ENCODE measurements around the gene CDH4. TPM values are rescaled to one million over a fixed set of nuclear protein-coding genes. Genes with fewer than 3 reads are reported as not detected.
"Not testable (repeated sequence)": the region's sequence is repeated elsewhere in the genome, so short reads cannot be mapped to it uniquely, and the experiment has no call there.

CDH4 gene
- polyA plus RNA-seq, 4 donors, result 0.09 to 4.1 (median 0.25) TPM

DNA sequence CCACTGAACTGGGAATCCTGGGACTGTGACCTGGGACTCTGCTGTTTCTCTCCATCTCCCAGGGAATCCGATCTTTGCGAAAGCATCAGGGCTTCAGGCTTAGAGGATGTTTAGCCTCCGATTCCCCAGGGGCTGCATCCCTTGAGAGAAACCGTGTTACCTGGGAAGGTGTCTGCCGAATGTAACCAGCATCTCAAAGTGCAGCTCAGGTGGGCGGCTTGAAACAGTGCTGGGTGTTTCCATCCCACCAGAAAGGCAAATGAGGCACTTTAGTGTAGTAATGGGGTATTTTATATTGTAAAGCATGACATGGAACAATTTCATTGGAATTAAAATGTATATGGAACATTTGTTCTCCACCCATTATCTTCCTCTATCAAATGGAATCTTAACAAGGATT lies 15.2 kb downstream of the CDH4 start:
- FAIRE-seq (no peak), DNase-seq (no peak)
- no peaks in the 10 kb centered on the region for H3K4me1 ChIP-seq (ENCODE audit: control insufficient read depth in 3 of 3, insufficient read depth in 2 of 3, low read depth in 1 of 3, low read length in 2 of 3)
- H3K27me3 ChIP-seq (ENCODE audit: control insufficient read depth in 3 of 3, insufficient read depth in 3 of 3, low read length in 3 of 3), result no peaks in the 10 kb centered on the region
- WGBS, 3 donors, result 64 to 75% (median 71%) methylated on average over 6 of the region's 6 CpGs
- H3K36me3 ChIP-seq (ENCODE audit: control insufficient read depth in 3 of 3, insufficient read depth in 2 of 3, low read depth in 1 of 3, low read length in 3 of 3), result no peaks in the 10 kb centered on the region
- H3K9me3 ChIP-seq (ENCODE audit: control insufficient read depth in 2 of 2, insufficient read depth in 1 of 2, low read depth in 1 of 2, low read length in 1 of 2), result no peaks in the 10 kb centered on the region
- H3K27ac ChIP-seq (ENCODE audit: low read depth in 1 of 3, low read length in 2 of 3), result no peak overlapping the region
- H3K4me3 ChIP-seq (ENCODE audit: low read depth in 1 of 3, low read length in 3 of 3), result no peak overlapping the region

DNA sequence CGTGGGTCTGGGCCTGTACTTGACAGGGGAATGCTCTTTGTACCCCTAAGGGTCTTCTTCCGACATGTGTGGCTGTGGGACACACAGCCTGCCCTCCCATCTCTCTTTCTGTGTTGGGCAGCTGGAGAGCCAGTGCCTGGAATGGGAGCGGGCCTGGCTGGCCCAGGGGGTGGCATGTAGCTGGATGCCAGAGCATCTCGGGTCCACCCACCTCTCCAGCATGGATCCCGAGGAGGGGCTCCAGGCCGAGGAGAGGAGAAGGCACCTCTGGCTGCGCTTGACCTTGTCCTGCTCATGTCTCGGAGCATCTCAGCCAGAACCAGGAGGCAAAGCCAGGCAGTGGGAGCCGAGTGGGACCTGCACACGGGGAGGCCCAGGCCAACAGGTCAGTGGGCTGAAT lies 16.0 kb downstream of the CDH4 start:
- DNase-seq, result no peak
- Histone ChIP-seq H3K36me3 (ENCODE audit: control insufficient read depth in 3 of 3, insufficient read depth in 2 of 3, low read depth in 1 of 3, low read length in 3 of 3) (no peaks in the 10 kb centered on the region), H3K4me1 (ENCODE audit: control insufficient read depth in 3 of 3, insufficient read depth in 2 of 3, low read depth in 1 of 3, low read length in 2 of 3) (no peaks in the 10 kb centered on the region), H3K27me3 (ENCODE audit: control insufficient read depth in 3 of 3, insufficient read depth in 3 of 3, low read length in 3 of 3) (no peaks in the 10 kb centered on the region), H3K4me3 (ENCODE audit: low read depth in 1 of 3, low read length in 3 of 3) (no peak overlapping the region), H3K9me3 (ENCODE audit: control insufficient read depth in 2 of 2, insufficient read depth in 1 of 2, low read depth in 1 of 2, low read length in 1 of 2) (no peaks in the 10 kb centered on the region), H3K27ac (ENCODE audit: low read depth in 1 of 3, low read length in 2 of 3) (no peak overlapping the region)
- 77 to 82% (median 81%) methylated on average over 10 of the region's 10 CpGs for WGBS, 3 donors
- no peak for FAIRE-seq

DNA sequence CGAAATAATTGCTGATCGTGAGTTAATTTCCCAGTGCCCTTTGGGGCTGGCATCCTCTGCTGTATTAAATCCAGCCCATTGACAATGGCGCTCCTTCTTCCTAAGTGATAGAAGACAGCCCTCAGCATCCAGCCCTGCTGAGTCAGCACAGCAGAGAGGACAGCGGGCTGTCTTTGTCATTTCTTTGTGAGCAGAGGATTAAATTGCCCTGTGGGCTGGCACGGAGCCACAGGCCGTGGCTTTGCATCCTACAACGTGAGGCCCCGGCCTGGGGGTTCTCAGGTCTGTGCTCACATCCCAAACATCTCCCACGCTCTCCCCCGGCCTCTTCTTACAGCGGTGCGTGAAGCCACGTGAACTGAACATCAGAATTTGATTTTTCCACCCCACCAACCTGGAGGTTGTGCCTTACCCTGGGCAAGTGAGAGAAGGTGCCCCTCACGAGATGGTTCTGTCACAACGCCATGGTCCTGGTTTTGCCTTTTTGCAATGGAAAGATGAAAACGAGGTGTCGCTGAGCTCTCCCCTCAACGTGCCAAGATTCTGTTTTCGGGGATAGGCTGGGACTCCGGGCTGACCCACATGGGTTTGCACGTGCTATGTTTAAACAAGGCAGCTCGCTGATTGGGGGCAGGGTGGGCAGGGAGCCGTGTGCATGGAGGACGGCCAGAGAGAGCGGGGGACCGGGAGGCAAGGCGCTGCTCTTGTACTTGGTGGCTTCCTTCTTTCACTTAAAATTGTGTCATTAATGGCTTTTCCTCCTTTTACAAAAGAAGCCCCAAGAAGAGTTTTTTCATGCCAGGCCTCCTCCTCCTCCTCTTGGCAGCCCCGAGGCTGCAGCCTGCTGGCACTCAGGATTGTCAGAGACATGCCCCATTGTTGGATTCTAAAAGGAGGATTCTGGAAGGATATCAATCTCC lies 19.5 kb downstream of the CDH4 start:
- 57 to 63% (median 60%) methylated on average over 28 of the region's 28 CpGs for WGBS, 3 donors
- Histone ChIP-seq H3K36me3 (ENCODE audit: control insufficient read depth in 3 of 3, insufficient read depth in 2 of 3, low read depth in 1 of 3, low read length in 3 of 3) (no peaks in the 10 kb centered on the region), H3K4me1 (ENCODE audit: control insufficient read depth in 3 of 3, insufficient read depth in 2 of 3, low read depth in 1 of 3, low read length in 2 of 3) (no peaks in the 10 kb centered on the region), H3K9me3 (ENCODE audit: control insufficient read depth in 2 of 2, insufficient read depth in 1 of 2, low read depth in 1 of 2, low read length in 1 of 2) (peaks cover 0 to 3% of the 10 kb centered on the region in 2 donors), H3K4me3 (ENCODE audit: low read depth in 1 of 3, low read length in 3 of 3) (no peak overlapping the region), H3K27ac (ENCODE audit: low read depth in 1 of 3, low read length in 2 of 3) (no peak overlapping the region), H3K27me3 (ENCODE audit: control insufficient read depth in 3 of 3, insufficient read depth in 3 of 3, low read length in 3 of 3) (no peaks in the 10 kb centered on the region)
- no peak for FAIRE-seq
- DNase-seq, result no peak

DNA sequence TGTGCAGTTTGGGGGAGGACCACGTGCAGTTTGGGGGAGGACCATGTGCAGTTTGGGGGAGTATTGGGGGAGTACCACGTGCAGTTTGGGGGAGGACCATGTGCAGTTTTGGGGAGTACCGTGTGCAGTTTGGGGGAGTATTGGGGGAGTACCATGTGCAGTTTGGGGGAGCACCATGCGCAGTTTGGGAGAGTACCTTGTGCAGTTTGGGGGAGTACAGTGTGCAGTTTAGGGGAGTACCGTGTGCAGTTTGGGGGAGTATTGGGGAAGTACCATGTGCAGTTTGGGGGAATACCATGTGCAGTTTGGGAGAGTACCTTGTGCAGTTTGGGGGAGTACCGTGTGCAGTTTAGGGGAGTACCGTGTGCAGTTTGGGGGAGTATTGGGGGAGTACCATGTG lies 21.0 kb downstream of the CDH4 start:
- not testable (repeated sequence) for H3K36me3 ChIP-seq (ENCODE audit: control insufficient read depth in 3 of 3, insufficient read depth in 2 of 3, low read depth in 1 of 3, low read length in 3 of 3); FAIRE-seq; H3K27me3 ChIP-seq (ENCODE audit: control insufficient read depth in 3 of 3, insufficient read depth in 3 of 3, low read length in 3 of 3); H3K27ac ChIP-seq (ENCODE audit: low read depth in 1 of 3, low read length in 2 of 3); H3K4me1 ChIP-seq (ENCODE audit: control insufficient read depth in 3 of 3, insufficient read depth in 2 of 3, low read depth in 1 of 3, low read length in 2 of 3); H3K9me3 ChIP-seq (ENCODE audit: control insufficient read depth in 2 of 2, insufficient read depth in 1 of 2, low read depth in 1 of 2, low read length in 1 of 2); DNase-seq; H3K4me3 ChIP-seq (ENCODE audit: low read depth in 1 of 3, low read length in 3 of 3)
- WGBS, 3 donors, result 88 to 92% (median 89%) methylated on average over 7 of the region's 7 CpGs

DNA sequence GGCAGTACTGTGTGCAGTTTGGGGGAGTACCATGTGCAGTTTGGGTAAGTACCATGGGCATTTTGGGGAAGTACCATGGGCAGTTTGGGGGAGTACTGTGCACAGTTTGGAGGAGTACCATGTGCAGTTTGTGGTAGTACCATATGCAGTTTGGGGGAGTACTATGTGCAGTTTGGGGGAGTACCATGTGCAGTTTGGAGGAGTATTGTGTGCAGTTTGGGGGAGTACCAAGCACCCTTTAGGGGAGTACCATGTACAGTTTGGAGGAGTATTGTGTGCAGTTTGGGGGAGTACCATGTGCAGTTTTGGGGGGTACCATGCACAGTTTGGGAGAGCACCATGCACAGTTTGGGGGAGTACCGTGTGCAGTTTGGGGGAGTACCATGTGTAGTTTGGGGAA lies 21.6 kb downstream of the CDH4 start:
- not testable (repeated sequence) for H3K27ac ChIP-seq (ENCODE audit: low read depth in 1 of 3, low read length in 2 of 3); H3K4me1 ChIP-seq (ENCODE audit: control insufficient read depth in 3 of 3, insufficient read depth in 2 of 3, low read depth in 1 of 3, low read length in 2 of 3); FAIRE-seq; H3K4me3 ChIP-seq (ENCODE audit: low read depth in 1 of 3, low read length in 3 of 3); H3K27me3 ChIP-seq (ENCODE audit: control insufficient read depth in 3 of 3, insufficient read depth in 3 of 3, low read length in 3 of 3); H3K36me3 ChIP-seq (ENCODE audit: control insufficient read depth in 3 of 3, insufficient read depth in 2 of 3, low read depth in 1 of 3, low read length in 3 of 3); DNase-seq; H3K9me3 ChIP-seq (ENCODE audit: control insufficient read depth in 2 of 2, insufficient read depth in 1 of 2, low read depth in 1 of 2, low read length in 1 of 2)
- 81 to 94% (median 92%) methylated on average over 1 of the region's 1 CpG for WGBS, 3 donors

DNA sequence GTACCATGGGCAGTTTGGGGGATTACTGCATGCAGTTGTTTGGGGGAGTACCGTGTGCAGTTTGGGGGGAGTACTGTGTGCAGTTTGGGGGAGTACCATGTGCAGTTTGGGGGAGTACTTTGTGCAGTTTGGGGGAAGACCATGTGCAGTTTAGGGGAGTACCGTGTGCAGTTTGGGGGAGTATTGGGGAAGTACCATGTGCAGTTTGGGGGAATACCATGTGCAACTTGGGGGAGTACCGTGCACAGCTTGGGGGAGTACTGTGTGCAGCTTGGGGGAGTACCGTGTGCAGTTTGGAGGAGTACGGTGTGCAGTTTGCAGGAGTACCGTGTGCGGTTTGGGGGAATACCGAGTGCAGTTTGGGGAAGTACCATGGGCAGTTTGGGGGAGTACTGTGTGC lies 22.3 kb downstream of the CDH4 start:
- H3K27ac ChIP-seq (ENCODE audit: low read depth in 1 of 3, low read length in 2 of 3), result no peak overlapping the region
- no peaks in the 10 kb centered on the region for H3K36me3 ChIP-seq (ENCODE audit: control insufficient read depth in 3 of 3, insufficient read depth in 2 of 3, low read depth in 1 of 3, low read length in 3 of 3)
- H3K4me1 ChIP-seq (ENCODE audit: control insufficient read depth in 3 of 3, insufficient read depth in 2 of 3, low read depth in 1 of 3, low read length in 2 of 3), result no peaks in the 10 kb centered on the region
- FAIRE-seq, result no peak
- DNase-seq, result no peak
- 88 to 90% (median 90%) methylated on average over 8 of the region's 8 CpGs for WGBS, 3 donors
- H3K4me3 ChIP-seq (ENCODE audit: low read depth in 1 of 3, low read length in 3 of 3), result no peak overlapping the region
- H3K9me3 ChIP-seq (ENCODE audit: control insufficient read depth in 2 of 2, insufficient read depth in 1 of 2, low read depth in 1 of 2, low read length in 1 of 2), result peaks cover 0 to 3% of the 10 kb centered on the region in 2 donors
- H3K27me3 ChIP-seq (ENCODE audit: control insufficient read depth in 3 of 3, insufficient read depth in 3 of 3, low read length in 3 of 3), result no peaks in the 10 kb centered on the region

DNA sequence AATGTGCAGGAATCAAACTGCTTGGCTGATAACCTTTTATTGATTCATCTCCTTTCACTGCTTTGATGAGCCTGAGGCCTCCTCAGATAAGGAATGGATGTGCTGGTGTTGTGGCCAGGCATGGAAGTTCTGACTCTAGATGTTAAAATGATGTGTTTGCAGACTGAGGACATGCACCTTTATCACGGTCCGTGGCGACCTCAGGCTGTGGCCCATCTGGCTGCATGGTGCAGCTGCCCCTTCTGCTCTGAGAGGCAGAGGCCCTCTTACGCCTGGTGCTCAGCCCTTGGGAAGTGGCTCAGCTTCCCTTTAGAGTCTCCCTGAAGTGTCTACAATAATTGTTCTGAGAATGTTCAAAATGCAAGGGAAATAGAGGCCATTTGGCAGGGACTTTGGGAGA lies 26.2 kb downstream of the CDH4 start:
- whole genome bisulfite sequencing, 3 donors, result 25 to 62% (median 51%) methylated on average over 4 of the region's 4 CpGs
- no peak for DNase-seq
- Histone ChIP-seq H3K9me3 (ENCODE audit: control insufficient read depth in 2 of 2, insufficient read depth in 1 of 2, low read depth in 1 of 2, low read length in 1 of 2) (peaks cover 0 to 3% of the 10 kb centered on the region in 2 donors), H3K36me3 (ENCODE audit: control insufficient read depth in 3 of 3, insufficient read depth in 2 of 3, low read depth in 1 of 3, low read length in 3 of 3) (no peaks in the 10 kb centered on the region), H3K27me3 (ENCODE audit: control insufficient read depth in 3 of 3, insufficient read depth in 3 of 3, low read length in 3 of 3) (no peaks in the 10 kb centered on the region), H3K27ac (ENCODE audit: low read depth in 1 of 3, low read length in 2 of 3) (no peak overlapping the region), H3K4me1 (ENCODE audit: control insufficient read depth in 3 of 3, insufficient read depth in 2 of 3, low read depth in 1 of 3, low read length in 2 of 3) (no peaks in the 10 kb centered on the region), H3K4me3 (ENCODE audit: low read depth in 1 of 3, low read length in 3 of 3) (no peak overlapping the region)
- FAIRE-seq, result no peak

DNA sequence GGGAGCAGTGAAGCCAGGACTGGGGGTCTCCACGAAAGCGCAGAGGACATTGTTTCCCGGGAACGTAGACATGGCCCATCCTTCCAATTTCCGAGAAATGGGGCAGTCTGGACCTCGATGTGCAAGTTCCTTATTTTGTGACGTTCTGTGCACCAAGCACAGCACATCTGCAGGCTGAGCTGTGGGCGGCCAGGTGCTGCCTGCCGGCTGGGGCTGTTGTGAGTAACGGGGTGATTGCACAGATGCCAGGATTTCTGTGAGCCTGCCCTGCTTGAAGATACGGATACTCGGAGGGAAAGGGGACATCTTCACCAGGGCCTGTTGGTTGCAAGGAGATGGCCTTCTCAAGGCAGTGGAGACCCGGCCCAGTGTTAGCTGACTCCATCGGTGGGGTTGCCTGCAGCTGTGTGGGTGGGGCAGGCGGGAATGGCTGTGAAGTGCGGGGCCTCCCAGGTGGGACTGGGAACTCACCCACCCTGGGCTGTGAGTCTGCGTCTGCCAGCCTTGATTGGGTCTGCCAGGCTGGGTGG lies 27.6 kb downstream of the CDH4 start:
- DNase-seq, result no peak
- WGBS, 3 donors, result 81 to 86% (median 83%) methylated on average over 17 of the region's 17 CpGs
- no peak for FAIRE-seq
- H3K36me3 ChIP-seq (ENCODE audit: control insufficient read depth in 3 of 3, insufficient read depth in 2 of 3, low read depth in 1 of 3, low read length in 3 of 3), result no peaks in the 10 kb centered on the region
- no peaks in the 10 kb centered on the region for H3K27me3 ChIP-seq (ENCODE audit: control insufficient read depth in 3 of 3, insufficient read depth in 3 of 3, low read length in 3 of 3)
- no peak overlapping the region for H3K4me3 ChIP-seq (ENCODE audit: low read depth in 1 of 3, low read length in 3 of 3)
- H3K9me3 ChIP-seq (ENCODE audit: control insufficient read depth in 2 of 2, insufficient read depth in 1 of 2, low read depth in 1 of 2, low read length in 1 of 2), result no peaks in the 10 kb centered on the region
- no peaks in the 10 kb centered on the region for H3K4me1 ChIP-seq (ENCODE audit: control insufficient read depth in 3 of 3, insufficient read depth in 2 of 3, low read depth in 1 of 3, low read length in 2 of 3)
- no peak overlapping the region for H3K27ac ChIP-seq (ENCODE audit: low read depth in 1 of 3, low read length in 2 of 3)
